GM21717 (cell line): Measurements from ENCODE around the gene LCTL.

Source experiments
- ATAC-seq: cut with Tn5 transposase; IDR thresholded peaks from one replicate; pipeline ENCODE4 v1.9.1; 2021; ENCODE audit warnings: mild to moderate bottlenecking, moderate library complexity; ENCODE audit not compliant: unreplicated experiment

The LCTL gene, protein sequence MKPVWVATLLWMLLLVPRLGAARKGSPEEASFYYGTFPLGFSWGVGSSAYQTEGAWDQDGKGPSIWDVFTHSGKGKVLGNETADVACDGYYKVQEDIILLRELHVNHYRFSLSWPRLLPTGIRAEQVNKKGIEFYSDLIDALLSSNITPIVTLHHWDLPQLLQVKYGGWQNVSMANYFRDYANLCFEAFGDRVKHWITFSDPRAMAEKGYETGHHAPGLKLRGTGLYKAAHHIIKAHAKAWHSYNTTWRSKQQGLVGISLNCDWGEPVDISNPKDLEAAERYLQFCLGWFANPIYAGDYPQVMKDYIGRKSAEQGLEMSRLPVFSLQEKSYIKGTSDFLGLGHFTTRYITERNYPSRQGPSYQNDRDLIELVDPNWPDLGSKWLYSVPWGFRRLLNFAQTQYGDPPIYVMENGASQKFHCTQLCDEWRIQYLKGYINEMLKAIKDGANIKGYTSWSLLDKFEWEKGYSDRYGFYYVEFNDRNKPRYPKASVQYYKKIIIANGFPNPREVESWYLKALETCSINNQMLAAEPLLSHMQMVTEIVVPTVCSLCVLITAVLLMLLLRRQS

DNA sequence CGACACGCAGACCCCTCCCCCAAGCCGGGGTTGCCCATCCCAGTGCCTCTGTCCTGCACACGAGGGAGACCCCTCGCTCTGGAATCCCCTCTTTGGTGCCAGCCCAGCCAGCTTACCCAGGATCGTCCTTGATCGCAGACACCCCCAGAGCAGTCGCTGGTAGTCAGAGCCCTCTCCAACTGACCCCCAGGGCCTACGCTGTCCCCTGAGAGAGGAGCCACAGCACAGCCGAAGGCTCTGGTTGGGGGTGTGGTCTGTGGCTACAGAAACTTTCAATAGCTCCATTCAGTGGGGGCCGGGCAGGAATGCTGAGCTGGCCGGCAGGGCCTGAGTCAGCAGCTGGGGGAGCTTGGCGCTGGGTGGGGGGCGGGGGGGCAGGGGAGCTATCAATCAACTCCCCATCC is at the start of gene LCTL:
Gene LCTL (minus strand): TSS at position 258 of the 404 bp plus-strand sequence. CDS start 633 bp downstream, outside the sequence.
- no peak for ATAC-seq

DNA sequence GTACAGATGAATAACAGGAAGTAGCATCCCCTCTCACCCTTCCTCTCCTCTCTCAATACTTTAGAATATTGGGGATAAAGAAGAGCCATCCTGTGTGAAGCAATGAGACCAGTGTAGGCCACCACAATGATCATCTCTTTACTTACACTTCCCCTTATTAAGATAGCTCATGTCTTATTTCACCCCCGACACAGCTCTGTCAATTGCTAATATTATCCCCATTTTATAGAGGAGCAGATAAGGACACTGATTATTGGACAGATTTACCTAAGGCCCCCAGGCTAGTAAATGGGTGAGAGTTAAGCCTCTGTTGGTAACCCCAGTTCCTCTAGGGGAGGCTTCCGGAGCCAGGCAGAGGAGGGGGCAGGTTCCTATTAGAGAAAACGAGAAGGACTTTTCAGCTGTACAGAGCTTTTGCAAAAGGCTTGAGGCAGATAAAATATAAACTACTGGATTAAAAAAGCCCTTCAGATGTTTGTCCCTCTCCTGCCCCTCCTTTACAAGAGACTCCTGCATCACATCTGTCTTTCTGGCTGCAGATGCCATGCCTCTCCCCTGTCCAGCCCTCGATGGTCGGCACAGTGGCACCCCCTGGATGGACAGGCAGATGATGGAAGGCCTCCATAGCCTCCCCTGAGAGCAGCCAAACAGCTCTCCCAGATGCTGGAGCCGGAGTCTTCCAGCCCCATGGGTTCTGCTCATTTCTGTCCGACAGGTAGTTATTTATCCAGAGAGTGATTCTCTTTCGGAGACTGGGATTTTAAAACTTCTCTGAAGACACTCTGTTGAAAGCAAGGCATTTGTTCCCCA is 49.4 kb upstream of the LCTL start:
- ATAC-seq = no peak

DNA sequence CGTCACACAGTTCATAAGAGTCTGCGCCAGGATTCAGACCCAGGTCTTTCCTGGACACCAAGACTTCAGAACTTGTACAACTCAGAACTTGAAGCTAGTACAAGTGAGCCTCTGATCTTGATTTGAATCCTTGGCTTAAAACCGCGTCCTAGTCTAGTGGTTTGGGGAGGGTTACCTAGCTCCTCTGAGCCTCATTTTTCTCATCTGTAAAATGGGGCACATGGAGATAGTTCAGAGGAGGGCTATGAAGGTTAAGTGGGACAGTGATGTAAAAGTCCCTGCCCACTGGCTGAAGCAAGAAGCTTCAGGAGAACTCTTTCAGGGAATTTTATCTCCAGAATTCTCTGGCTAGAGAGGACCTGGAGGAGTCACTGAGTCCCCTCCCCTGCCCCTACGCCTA is 48.7 kb upstream of the LCTL start:
- ATAC-seq = no peak

DNA sequence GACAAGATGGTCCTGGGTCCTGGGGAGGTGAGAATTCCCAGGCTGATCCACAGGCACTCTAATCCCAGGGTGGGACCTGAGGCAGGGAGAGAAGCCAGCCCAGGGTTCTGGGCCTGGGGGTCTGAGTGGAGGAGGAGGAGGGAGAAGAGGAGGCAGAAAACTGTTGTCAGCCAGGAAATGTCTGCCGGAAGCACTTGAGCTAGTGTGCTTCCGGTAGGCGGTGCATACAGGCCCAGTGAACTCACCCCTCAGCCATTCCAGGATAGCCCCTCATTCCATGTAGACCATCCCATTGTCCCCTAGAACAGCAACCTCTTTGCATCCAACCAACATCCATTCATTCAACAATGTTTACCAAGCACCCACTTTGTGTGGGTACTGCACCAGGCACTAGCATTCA is 47.9 kb upstream of the LCTL start:
- no peak for ATAC-seq

DNA sequence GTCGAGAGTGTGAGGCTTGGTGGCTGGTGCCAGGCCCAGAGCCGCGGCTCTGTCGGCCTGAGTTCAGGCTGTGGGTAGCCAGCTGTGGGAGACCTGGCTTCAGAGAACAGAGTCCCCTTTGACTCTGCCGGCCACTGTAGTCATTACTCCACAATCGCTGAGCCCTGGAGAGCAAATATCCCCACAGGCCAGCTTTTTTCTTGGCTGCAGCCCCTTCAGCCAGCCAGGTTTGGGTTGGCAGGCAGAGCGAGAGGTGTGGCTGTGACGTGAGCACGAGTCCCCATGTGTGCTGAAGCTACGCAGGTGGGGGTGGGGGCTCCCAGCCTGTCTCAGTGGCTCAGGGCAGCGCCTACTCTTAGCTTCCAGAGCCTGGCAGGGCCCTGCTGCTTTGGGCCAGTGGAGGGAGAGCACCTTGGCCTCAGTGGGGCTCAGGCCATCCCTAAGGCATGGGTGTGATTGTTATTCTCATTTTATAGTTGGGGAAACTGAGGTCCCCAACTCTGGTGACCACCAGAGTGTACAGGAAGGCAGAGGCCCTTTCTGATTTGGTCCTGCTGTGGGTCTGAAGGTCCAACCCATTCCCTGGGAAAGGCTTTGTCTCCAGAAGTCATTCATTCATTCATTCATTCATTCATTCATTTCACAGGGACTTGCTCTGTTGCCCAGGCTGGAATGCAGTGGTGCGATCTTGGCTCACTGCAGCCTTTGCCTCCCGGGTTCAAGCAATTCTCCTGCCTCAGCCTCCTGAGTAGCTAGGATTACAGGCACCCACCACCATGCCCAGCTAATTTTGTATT is 45.7 kb upstream of the LCTL start:
- ATAC-seq = no peak

DNA sequence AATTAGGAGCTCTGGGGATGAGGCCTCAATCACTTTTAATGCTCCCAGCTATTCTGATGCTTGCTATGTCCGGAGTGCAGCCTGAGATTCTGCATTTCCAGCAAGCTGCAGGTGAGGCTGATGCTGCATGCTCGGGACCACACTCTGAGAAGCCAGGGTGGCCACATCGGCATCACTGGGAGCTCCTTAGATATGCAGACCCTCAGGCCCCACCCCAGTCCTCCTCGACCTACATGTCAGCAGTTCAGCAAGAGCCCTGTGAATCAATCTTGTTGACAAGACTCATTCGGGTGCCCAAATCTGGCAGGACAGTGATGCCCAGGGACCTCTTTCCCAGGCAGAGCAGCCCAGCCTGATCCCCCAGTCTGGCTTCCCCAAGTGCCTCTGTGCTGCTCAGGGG is 44.1 kb upstream of the LCTL start:
- no peak for ATAC-seq

DNA sequence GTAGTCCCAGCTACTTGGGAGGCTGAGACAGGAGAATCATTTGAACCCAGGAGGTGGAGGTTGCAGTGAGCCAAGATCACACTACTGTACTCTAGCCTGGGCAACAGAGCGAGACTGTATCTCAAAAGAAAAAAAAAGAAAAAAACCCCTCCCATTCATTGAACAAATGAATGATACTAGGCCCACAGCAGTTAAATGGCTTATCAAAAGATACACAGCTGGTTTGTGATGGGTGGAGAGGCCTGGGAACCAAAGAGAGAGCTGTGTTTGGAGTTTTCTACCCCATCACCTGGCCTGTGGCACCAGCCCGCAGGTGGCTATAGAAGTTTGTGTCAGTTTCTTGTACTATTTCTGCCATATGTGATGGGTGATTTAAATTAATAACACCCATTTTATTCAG is 43.1 kb upstream of the LCTL start:
- ATAC-seq = no peak

DNA sequence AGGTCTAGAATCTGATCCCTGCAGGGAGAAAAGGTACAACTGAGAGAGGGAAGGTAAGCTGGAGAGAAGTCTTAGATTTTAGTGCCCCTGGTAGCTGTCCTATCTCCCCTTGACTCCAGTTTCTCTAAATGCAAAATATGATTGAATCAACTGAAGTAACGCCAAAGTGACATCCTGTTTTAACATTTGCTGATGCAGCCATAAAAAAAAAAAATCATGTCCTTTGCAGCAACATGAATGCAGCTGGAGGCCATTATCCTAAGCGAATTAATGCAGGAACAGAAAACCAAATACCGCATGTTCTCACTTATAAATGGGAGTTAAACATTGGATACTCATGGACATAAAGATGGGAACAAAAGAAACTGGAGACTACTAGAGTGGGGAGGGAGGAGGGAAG is 42.4 kb upstream of the LCTL start:
- ATAC-seq = no peak

DNA sequence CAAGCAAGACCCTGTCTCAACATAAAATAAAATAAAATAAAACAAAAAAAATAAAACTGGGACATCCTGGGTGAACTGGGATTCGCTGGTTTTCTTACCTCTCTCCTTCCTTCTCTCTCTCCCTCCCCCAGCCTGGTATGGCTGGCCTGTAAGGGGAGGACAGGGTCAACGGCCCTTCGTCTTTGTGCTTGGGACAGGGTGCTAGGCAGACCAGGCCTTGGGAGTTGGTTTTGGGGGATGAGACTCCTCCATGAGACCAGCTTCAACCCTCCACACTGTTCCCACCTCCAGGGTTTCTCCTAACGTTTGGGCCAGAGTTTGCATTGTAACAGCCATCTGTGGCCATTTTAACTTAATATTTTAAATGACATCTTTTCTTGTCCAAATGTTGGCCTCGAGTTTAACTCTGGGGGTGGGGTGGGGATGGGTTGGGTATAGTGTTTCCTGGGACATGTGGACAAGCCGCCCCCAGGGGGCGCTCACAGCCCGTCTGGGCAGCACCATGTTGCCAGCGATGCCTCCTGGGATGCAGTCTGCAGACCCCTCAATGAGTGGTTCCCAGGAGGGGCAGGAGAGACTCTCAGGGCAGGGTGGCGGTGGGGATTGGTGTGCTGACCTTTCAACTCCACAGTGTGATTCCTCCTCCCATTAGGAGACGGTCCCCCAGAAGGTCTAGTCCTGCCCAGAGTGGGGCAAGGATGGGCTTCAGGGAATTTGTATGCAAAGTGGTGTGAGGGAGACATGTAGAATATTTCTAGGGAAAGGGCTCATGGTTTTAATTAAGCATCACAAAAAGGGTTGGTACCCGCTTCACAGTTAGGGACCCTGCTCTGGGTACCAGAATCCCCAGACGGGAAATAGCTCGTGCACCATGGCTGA is 37.7 kb upstream of the LCTL start:
- no peak for ATAC-seq

DNA sequence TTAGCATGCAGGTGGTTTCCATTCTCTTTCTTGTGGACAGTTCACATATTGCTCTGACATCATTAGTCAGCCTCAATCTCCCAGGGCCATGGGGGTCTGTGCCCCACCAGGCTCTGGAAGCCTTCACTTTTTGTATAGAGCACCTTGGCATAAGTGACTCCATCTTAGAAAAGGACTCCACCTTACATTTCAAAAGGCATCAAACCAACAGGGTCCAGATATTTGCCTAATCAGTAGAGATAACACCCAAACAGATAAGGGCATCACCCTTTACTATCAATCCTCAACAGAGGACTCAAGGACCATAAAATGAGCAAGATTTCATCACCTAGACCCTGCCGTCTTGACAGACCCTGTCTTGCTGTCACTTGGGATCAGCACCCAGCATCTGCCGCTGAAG is 35.7 kb upstream of the LCTL start:
- no peak for ATAC-seq

DNA sequence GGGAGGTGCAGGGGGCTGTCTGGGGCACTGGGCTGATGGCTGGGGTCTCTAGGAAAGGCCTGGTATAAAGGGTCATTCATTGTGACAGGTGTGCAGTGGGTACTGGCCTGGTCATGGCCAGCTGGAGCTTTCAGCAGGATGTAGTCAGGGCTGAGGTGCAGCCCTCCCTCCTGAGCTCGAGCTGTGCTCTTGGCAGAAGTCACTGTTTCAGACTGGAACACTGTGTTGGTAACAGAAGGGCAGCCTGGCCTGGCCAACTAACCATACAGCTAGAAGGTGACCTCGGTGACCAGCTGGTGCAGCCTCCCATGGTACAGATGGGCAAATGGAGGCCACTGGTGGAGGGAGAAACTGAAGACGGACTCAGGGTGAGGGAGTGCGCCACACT is 34.4 kb upstream of the LCTL start:
- ATAC-seq = no peak

DNA sequence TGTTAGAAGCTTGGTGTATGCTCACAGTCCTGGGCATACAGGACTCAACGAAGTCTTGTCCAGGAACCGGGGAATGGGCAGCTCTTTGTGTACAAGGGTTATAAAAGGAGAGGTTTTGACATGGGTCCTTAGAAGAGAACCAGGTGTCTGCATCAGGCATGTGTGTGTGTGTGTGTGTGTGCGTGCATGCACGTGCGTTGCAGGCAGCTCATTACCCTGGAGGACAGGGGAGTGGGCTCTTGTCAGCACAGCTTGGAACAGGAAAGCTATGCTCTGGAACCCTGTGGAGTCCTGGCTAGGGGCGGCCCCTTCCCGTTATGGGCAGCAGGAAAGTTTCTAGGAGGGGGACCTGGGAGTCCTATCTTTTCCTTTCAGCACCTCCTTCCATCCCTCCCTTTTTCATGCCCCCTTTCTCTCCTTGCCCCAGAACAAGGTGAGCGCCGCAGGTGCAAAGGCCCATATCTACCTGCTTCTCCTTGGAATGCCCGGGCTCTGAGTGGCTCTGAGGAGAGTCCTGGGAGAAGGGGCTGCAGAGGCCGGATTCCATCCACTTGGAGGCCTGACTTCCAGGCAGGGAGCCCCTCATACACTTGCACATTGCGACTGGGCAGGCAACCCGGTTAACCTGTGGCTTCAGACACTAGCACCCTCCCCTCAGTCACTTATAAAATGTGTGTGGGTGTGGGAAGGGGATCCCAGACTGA is 33.9 kb upstream of the LCTL start:
- ATAC-seq = no peak

DNA sequence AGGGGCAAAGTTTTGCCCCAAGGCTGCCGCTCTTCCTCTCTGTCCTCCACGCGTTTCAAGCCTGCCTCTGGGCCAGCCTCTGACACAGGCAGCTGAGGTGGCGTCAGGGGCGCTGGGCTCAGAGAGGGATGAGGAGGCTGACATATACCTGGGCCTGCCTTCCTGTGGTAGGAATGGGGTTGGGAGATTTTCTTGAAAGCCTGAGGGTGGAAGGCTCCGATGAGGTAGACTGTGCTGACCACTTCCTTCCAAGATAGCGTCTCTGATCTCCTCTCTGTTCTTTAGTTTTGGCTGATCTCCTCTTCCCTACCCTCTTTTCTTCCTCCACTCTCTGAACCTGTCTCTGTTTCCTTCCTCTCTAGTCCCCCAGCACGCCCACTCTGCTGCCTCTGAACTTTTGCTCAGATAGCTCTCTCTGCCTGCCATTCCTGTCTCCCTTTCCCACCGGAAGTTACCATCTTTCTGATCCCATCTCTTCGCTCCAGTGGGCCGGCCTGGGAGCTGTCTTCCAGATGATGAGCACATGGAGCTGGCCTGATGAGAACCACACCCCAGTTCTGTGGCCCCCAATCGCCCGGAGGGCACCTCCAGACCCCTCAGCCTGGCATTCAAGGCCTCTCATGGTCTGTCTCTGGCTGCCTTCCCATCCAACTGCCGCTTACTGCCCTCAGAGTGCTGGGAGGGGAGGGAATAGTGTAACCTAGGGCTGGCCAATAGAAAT is 32.5 kb upstream of the LCTL start:
- no peak for ATAC-seq

DNA sequence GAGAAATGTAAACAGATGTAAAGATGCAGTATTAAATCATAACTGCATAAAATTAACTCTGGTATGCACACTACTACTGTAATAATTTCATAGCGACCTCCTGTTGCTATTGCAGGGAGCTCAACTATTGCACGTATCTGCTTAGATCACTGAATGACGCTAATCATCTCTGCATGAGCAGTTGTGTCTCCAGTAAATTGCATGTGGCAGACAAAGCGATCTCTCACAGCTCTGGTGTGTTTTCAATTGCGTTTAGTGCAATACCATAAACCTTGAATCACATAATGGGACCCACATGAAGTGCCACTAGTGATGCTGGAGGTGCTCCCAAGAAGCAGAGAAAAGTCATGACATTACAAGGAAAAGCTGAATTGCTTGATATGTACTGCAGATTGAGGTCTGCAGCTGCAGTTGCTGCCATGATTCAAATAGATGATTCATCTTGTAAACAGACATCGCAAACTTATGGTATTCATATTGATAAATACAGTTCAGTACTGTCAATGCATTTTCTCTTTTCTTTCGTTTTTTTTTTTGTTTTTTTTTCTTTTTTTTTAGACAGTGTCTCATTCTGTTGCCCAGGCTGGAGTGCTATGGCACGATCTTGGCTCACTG is 30.2 kb upstream of the LCTL start:
- no peak for ATAC-seq

DNA sequence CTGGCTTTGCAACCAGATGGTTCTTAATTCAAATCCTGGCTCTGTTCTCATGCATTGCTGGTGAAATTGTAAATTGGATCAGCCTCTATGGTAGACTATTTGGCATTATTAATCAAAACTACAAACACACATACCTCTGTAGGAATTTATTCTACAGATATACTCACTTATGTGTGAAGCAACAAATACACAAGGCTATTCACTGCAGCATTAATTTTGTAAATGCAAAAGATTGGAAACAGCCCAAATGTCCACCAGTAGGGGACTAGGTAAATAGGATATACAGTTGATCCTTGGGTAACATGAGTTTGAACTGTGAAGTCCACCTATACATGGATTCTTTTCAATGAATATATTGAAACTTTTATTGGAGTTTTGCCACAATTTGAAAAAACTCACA is 29.5 kb upstream of the LCTL start:
- ATAC-seq = no peak

DNA sequence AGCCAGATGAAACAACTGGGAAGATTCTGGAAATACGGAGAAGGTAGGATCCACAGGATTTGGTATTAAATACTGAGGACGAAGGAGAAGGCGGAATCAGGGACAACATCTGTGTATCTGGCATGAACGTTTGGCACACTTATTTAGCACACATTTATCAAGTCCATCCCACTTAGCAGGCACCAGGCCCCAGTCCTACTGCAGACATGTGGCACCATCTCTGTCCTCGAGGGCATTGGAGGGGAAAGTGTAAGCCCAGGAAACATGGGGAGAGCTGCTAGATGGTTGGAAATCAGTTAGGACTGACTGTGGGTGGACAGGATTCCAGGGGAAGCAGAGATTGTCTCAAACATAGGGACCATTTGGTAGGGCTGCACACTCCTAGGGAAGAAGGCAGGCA is 29.0 kb upstream of the LCTL start:
- no peak for ATAC-seq

DNA sequence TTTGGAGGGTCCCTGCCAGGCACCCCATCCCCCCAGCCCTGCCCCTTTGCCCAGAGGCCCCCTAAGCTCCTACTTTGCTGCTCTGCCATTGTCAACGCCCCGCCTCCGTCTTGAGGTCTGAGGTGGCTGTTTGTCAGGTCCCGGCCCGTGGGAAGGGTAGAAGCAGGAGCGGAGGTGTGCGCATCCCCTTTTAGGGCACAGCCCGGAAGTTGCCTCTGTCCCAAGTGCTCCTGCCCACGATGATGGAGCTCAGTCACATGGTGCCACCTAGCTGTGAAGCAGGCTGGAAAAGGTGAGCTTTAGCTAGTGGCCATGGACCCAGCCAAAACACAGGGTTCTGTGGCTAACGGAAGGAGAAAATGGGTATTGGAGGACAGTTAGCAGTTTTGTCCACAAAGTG is 28.5 kb upstream of the LCTL start:
- no peak for ATAC-seq

DNA sequence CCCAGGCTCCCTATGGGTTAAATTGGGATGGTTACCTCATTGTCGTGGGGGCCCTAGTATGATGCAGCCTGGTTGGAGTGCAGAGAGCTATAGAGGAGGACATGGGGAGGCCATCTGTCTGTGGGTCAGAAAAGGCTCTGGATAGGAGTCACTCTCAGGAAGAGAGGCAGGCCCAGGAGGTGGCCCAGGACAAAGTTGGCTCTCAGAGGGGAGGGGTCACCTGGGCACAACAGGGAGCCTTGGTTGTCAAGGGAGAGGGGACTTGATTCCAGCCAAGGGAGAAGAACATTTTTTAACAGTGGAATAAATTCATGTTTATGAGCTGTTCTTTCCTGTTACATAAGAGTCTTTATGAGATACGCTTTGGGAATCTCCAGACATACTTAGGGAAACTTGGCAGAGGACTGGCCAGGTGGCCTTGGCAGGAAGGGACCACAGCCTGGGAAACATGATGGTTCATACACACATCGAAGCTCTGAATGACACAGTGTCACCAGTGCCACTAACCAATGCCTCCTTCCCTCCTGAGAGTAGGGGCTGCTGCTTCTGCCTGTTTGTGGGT is 27.5 kb upstream of the LCTL start:
- ATAC-seq = no peak
